Spinal cord (tissue), 10 donors: ENCODE measurements around the gene CDH7. TPM values are rescaled to one million over a fixed set of nuclear protein-coding genes. Genes with fewer than 3 reads are reported as not detected.

Experiments
- DNase-seq, 6 donors: peaks; one replicate each; pipeline versions ENCODE4 v3.0.0 to v3.0.0-alpha.2; 2013 to 2015; ENCODE audit warnings: low spot score in 6 of 6, low read depth in 4 of 6
- H3K27ac ChIP-seq: one replicate; pipeline ENCODE4 v1.5.1; 2013; ENCODE audit warnings: low read depth, low read length, control low read depth
- H3K27me3 ChIP-seq: one replicate; pipeline ENCODE4 v1.6.1; 2013; ENCODE audit warnings: low read length; ENCODE audit not compliant: control insufficient read depth, insufficient read depth
- H3K36me3 ChIP-seq: one replicate; pipeline ENCODE4 v1.6.1; 2013; ENCODE audit warnings: low read length; ENCODE audit not compliant: control insufficient read depth, insufficient read depth
- H3K4me1 ChIP-seq: one replicate; pipeline ENCODE4 v1.6.1; 2013; ENCODE audit warnings: low read length; ENCODE audit not compliant: control insufficient read depth, insufficient read depth
- H3K4me3 ChIP-seq: one replicate; pipeline ENCODE4 v1.5.1; 2013; ENCODE audit warnings: low read depth, low read length, control low read depth
- H3K9me3 ChIP-seq: one replicate; pipeline ENCODE4 v1.6.1; 2013; ENCODE audit warnings: low read length; ENCODE audit not compliant: control insufficient read depth, insufficient read depth
- WGBS: methylation state at CpG from one replicate; pipeline ENCODE4 v1.1.5; 2013; ENCODE audit warnings: missing lambda C conversion rate; ENCODE audit not compliant: insufficient coverage; 5-methylcytosine and 5-hydroxymethylcytosine counted together
- polyA plus RNA-seq, 2 donors: library from polyadenylated mRNA; unstranded; fragments of 120-200 nt; gene quantifications; one replicate each; pipeline ENCODE4 v1.2.1, GENCODE V29; 2013; ENCODE audit not compliant: insufficient read length in 2 of 2
- total RNA-seq, 2 donors: library from RNA; depleted of rRNA in 1 of 2; stranded (reverse); fragments of 120-200 nt in 1 of 2; fragments of >200 nt in 1 of 2; gene quantifications; one replicate each; pipeline versions ENCODE4 v1.2.3 to v1.2.4, GENCODE V29; 2013 to 2014
- donor health status: healthy.

The CDH7 gene
- total and polyA plus RNA-seq, 4 donors = 15.0 to 23.1 (median 19.0) TPM

DNA sequence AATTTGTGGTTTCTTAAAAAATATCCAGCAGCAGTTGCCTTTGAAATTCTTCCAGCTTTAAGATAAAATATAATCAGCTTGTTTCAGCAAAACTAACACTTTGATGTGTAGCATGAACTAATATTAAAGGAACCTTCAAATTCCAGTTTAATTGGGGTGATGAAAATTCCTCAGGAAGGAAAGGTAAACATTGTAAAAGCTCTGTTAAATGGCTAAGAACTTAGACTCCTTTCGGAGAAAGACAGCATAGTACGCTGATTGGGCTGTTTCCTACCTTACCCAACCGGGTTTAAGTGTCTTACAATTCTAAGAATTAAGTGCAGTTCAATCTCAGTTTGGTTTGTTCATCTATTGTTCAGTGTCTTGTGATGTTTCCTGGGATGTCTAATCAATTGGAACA, 108.3 kb downstream of the CDH7 start:
- WGBS = no CpG with 5 or more reads among the region's 3 CpGs
- H3K9me3 ChIP-seq = no peaks in the 10 kb centered on the region

DNA sequence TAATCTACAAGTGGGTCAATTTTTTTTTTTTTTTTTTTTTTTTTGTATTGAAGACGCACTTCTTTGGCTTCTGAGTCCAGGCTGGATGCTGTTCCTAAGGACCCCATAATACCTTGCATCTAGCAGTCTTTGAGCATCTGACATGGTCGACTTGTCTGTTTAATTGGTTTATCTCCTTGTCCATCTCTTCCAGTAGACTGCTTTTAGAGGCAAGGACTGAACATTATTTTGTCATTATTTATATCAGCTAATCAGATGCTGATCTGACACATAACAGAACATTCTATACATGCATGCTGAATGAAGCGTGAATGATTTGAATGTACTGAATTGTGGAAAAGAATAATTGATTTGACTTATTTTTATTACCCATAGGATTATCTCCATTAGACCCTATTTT, 118.7 kb downstream of the CDH7 start:
- DNase-seq = no peak
- WGBS = no CpG with 5 or more reads among the region's 3 CpGs
- no peak overlapping the region for H3K4me3 ChIP-seq
- no peaks in the 10 kb centered on the region for H3K4me1 ChIP-seq
- no peaks in the 10 kb centered on the region for H3K27me3 ChIP-seq
- no peak overlapping the region for H3K27ac ChIP-seq
- H3K9me3 ChIP-seq = no peaks in the 10 kb centered on the region
- H3K36me3 ChIP-seq = no peaks in the 10 kb centered on the region

More for the DNA sequence above, 108.3 kb downstream of the CDH7 start:
- Histone ChIP-seq H3K27ac (no peak overlapping the region), H3K4me1 (no peaks in the 10 kb centered on the region), H3K27me3 (no peaks in the 10 kb centered on the region), H3K4me3 (no peak overlapping the region), H3K36me3 (no peaks in the 10 kb centered on the region)
- DNase-seq = no peak

DNA sequence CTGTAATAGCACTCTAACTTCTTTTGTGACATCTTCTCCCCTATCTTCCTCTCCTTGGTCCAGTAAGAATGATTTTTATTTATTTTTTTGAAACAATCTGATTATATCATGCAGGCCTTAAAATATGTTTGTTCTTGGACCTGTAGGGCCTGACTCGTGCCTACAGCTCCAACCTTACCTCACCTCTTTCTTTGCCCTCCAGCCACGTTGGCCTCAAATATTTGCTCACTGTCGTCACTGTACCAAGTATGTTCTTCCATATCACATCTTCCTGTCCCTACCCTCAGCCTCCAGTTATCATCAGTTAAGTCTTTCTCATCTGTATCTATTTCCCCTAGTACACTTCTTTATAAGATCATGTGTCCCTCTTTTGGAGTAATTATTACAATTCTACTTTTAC, 125.5 kb downstream of the CDH7 start:
- Histone ChIP-seq H3K4me1 (no peaks in the 10 kb centered on the region), H3K9me3 (no peaks in the 10 kb centered on the region)
- 93% methylated on average over 3 of the region's 3 CpGs for WGBS

DNA sequence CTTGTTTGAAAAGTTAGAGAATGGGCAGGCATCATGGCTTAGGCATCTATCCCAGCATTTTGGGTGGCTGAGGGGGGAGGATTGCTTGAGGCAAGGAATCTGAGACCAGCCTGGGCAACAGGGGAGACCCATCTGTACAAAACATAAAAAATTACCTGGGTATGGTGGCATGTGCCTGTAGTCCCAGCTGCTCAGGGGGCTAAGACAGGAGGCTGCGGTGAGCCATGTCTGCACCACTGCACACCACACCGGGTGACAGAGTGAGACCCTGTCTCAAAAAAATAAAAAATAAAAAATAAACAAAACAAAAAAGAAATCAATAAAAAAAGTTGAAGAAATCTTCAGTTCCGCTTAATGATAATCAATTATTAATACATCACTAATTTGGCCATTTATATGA, 146.5 kb downstream of the CDH7 start:
- WGBS = no CpG with 5 or more reads among the region's 3 CpGs
- DNase-seq = no peak
- Histone ChIP-seq H3K4me1 (no peaks in the 10 kb centered on the region), H3K36me3 (no peaks in the 10 kb centered on the region), H3K27me3 (no peaks in the 10 kb centered on the region), H3K4me3 (no peak overlapping the region), H3K9me3 (no peaks in the 10 kb centered on the region), H3K27ac (no peak overlapping the region)

More for the DNA sequence above, 125.5 kb downstream of the CDH7 start:
- no peak overlapping the region for H3K4me3 ChIP-seq
- no peaks in the 10 kb centered on the region for H3K27me3 ChIP-seq
- DNase-seq = no peak
- H3K27ac ChIP-seq = no peak overlapping the region
- no peaks in the 10 kb centered on the region for H3K36me3 ChIP-seq

DNA sequence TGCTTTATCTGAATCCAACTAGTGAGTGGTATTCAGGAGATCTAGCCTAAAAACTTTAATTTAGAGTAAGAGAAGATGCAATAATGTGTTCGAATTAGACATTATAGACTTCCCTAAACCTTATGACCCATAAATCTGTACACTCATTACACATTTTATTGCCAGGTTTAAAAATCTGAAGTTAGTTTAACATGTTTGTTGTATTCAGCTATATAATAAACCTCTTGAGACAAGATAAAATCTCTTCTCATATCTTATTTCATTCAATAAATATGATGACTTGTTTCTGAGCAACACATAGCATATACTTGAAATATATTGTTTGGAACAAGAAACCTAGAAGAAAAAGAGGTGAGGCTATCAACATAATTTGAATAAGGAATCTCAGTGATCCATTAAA, 150.7 kb downstream of the CDH7 start:
- Histone ChIP-seq H3K27me3 (no peaks in the 10 kb centered on the region), H3K4me1 (no peaks in the 10 kb centered on the region), H3K4me3 (no peak overlapping the region), H3K27ac (no peak overlapping the region), H3K36me3 (no peaks in the 10 kb centered on the region), H3K9me3 (no peaks in the 10 kb centered on the region)
- WGBS = no CpG with 5 or more reads among the region's 1 CpG
- no peak for DNase-seq

GRCh38 chr18:65906621-65907034, 155.8 kb downstream of the CDH7 start:
- DNase-seq = no peak
- H3K36me3 ChIP-seq = no peaks in the 10 kb centered on the region
- H3K4me3 ChIP-seq = no peak overlapping the region
- H3K27ac ChIP-seq = no peak overlapping the region
- no CpG with 5 or more reads among the region's 1 CpG for WGBS
- no peaks in the 10 kb centered on the region for H3K9me3 ChIP-seq
- H3K4me1 ChIP-seq = no peaks in the 10 kb centered on the region
- H3K27me3 ChIP-seq = no peaks in the 10 kb centered on the region

DNA sequence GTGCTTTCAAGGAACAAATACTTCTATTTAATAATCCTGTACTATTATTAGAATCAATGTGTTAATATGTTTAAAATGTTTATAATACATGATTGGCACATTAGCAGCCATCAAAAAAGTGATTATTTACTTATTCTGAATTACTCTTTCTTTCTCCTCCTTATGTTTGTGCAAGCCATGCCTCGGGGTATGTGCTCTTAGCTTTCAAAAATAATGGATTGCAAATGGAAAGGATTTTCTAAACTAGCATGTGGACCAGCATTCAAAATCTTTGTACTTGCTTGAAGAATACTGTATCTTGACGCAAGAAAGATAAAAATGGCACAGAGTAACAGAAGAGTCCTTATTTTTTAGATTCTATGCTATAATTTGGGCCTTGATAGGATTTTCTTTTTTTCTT, 156.5 kb downstream of the CDH7 start:
- Histone ChIP-seq H3K27me3 (no peaks in the 10 kb centered on the region), H3K36me3 (no peaks in the 10 kb centered on the region), H3K4me1 (no peaks in the 10 kb centered on the region), H3K4me3 (no peak overlapping the region), H3K9me3 (no peaks in the 10 kb centered on the region), H3K27ac (no peak overlapping the region)
- whole genome bisulfite sequencing = 100% methylated on average over 1 of the region's 2 CpGs
- no peak for DNase-seq

- no peaks in the 10 kb centered on the region for H3K9me3 ChIP-seq
- no peak overlapping the region for H3K4me3 ChIP-seq
- no peaks in the 10 kb centered on the region for H3K36me3 ChIP-seq
- H3K4me1 ChIP-seq = no peaks in the 10 kb centered on the region
- H3K27me3 ChIP-seq = no peaks in the 10 kb centered on the region
- no peak for DNase-seq
- H3K27ac ChIP-seq = no peak overlapping the region
- no CpG with 5 or more reads among the region's 3 CpGs for WGBS
Measured at GRCh38 chr18:65919018-65919417, 168.2 kb downstream of the CDH7 start.

DNA sequence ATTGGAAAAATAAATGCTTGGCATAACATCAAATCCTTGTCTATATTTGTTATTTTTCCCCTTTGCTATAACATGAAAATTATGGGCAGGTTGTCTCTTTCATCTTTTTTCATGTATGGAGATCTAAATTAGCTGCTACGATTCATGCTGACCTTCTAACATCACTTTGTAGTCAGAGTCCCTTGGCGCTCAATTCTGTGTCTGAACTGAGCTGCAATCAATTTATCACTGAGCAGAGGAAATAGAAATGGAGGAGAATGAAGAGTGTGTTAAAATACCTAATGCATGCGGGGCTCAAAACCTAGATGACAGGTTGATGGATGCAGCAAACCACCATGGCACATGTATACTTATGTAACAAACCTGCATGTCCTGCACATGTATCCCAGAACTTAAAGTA, 168.9 kb downstream of the CDH7 start:
- no peak overlapping the region for H3K27ac ChIP-seq
- no peak overlapping the region for H3K4me3 ChIP-seq
- H3K36me3 ChIP-seq = no peaks in the 10 kb centered on the region
- no peaks in the 10 kb centered on the region for H3K4me1 ChIP-seq
- H3K9me3 ChIP-seq = no peaks in the 10 kb centered on the region
- peak in 1 of 6 donors; percentile 45 for DNase-seq
- no CpG with 5 or more reads among the region's 3 CpGs for WGBS
- H3K27me3 ChIP-seq = no peaks in the 10 kb centered on the region

- no peaks in the 10 kb centered on the region for H3K9me3 ChIP-seq
- no peaks in the 10 kb centered on the region for H3K27me3 ChIP-seq
- H3K4me3 ChIP-seq = no peak overlapping the region
- no peak for DNase-seq
- H3K4me1 ChIP-seq = no peaks in the 10 kb centered on the region
- WGBS = no CpG with 5 or more reads among the region's 1 CpG
- H3K27ac ChIP-seq = no peak overlapping the region
- no peaks in the 10 kb centered on the region for H3K36me3 ChIP-seq
Measured at GRCh38 chr18:65922103-65922502, 171.3 kb downstream of the CDH7 start.
